Erythroblast (primary cell): ENCODE data around the gene TBC1D8.

Experiments
- GATA1 ChIP-seq: IDR thresholded peaks from 2 replicates; pipeline ENCODE4 v1.6.1; 2011; ENCODE audit warnings: low read depth, mild to moderate bottlenecking, control low read depth, low read length, moderate library complexity
- POLR2A ChIP-seq: IDR thresholded peaks from 2 replicates; pipeline ENCODE4 v1.6.1; 2011; ENCODE audit warnings: mild to moderate bottlenecking, low read length

DNA sequence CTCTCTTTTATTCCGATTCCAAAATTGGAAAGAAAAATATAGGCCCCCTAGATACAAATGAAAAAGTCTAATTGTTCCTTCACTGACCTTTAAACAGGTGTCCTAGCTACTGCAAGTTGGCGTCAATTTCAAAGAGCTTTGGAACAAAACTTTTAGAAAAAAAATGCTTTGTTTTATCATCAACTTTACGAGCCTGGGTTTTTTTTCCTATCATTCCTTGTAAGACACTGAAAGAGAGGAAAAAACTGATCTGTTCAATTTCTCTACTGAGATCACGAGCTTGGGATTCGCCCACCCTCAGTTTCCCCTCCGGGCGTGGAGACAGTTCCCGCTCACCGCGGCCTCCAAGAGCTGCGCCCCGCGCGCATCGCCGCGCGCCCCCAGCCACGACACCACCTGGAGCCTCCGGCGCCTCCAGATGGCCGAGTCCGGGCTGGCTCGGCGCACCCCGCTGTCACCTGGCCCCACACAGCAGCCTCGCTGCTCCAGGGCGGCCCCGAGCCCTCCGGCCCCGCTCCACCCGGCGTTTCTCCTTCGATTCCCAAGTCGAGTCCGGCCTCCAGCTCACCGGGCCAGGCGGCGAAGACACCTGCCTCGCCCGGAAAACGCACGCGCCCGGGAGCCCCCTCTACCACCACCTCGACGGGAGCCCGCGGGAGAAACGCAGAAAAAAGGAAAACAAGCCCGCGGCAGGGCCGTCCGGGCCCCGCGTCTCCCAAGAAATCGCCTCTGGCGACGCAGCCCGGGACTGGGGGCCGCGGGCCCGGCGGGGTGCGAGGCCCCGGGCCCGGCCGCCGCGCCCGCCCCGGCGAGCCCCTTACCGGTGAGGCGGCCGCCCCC lies 656 bp downstream of the TBC1D8 start:
- TF ChIP-seq POLR2A (no peak), GATA1 (no peak)
